HEK293T (cell line): Measurements from ENCODE around the gene TSSK3.

ENCODE experiments used
- CTCF ChIA-PET: fragments of 350-600 bp; formaldehyde crosslinking; extraction: SDS; loops from one replicate; lab custom pipeline; 2021; ENCODE audit warnings: antibody characterized with exemption, inconsistent platforms; lab: Yijun Ruan, JAX
- POLR2A ChIA-PET: fragments of 350-600 bp; formaldehyde crosslinking; extraction: SDS; loops from one replicate; lab custom pipeline; 2020; ENCODE audit warnings: antibody characterized with exemption, inconsistent platforms; lab: Yijun Ruan, JAX
- DNase-seq: peaks from one replicate; pipeline ENCODE4 v3.0.0; 2012; ENCODE audit warnings: mixed read lengths; ENCODE audit errors: extremely low spot score
- ARNT ChIP-seq: fragments of 450-650 bp; IDR thresholded peaks from 2 replicates; pipeline ENCODE4 v1.6.1; 2017; ENCODE audit warnings: mild to moderate bottlenecking
- BHLHE40 ChIP-seq: fragments of 450-650 bp; IDR thresholded peaks from 2 replicates; pipeline ENCODE4 v1.6.1; 2016; ENCODE audit warnings: mild to moderate bottlenecking, moderate library complexity, borderline replicate concordance
- CTBP1 ChIP-seq: fragments of 450-650 bp; IDR thresholded peaks from 2 replicates; pipeline ENCODE4 v1.6.1; 2016; ENCODE audit warnings: borderline replicate concordance
- ELF4 ChIP-seq: fragments of 450-650 bp; IDR thresholded peaks from 2 replicates; pipeline ENCODE4 v1.6.1; 2017; ENCODE audit warnings: antibody characterized with exemption
- FOXA1 ChIP-seq: fragments of 450-650 bp; IDR thresholded peaks from 2 replicates; pipeline ENCODE4 v1.6.1; 2016; ENCODE audit warnings: mild to moderate bottlenecking
- FOXK2 ChIP-seq: fragments of 450-650 bp; IDR thresholded peaks from 2 replicates; pipeline ENCODE4 v1.6.1; 2016; ENCODE audit warnings: mild to moderate bottlenecking
- FOXM1 ChIP-seq: fragments of 450-650 bp; IDR thresholded peaks from 2 replicates; pipeline ENCODE4 v1.6.1; 2017; ENCODE audit warnings: mild to moderate bottlenecking, borderline replicate concordance
- HDGF ChIP-seq: fragments of 450-650 bp; IDR thresholded peaks from 2 replicates; pipeline ENCODE4 v1.6.1; 2017; ENCODE audit warnings: antibody characterized with exemption, borderline replicate concordance
- L3MBTL2 ChIP-seq: fragments of 450-650 bp; conservative IDR thresholded peaks from 2 replicates; pipeline ENCODE4 v1.6.1; 2016; ENCODE audit warnings: mild to moderate bottlenecking
- LEF1 ChIP-seq: fragments of 450-650 bp; IDR thresholded peaks from 2 replicates; pipeline ENCODE4 v1.6.1; 2017; ENCODE audit warnings: mild to moderate bottlenecking, borderline replicate concordance
- NFRKB ChIP-seq: fragments of 450-650 bp; IDR thresholded peaks from 2 replicates; pipeline ENCODE4 v1.6.1; 2016; ENCODE audit warnings: mild to moderate bottlenecking, moderate library complexity
- PKNOX1 ChIP-seq: fragments of 450-650 bp; IDR thresholded peaks from 2 replicates; pipeline ENCODE4 v1.6.1; 2016
- SP1 ChIP-seq: fragments of 450-650 bp; IDR thresholded peaks from 2 replicates; pipeline ENCODE4 v1.6.1; 2017
- SUZ12 ChIP-seq: fragments of 450-650 bp; IDR thresholded peaks from 2 replicates; pipeline ENCODE4 v1.6.1; 2016; ENCODE audit warnings: mild to moderate bottlenecking
- TARDBP ChIP-seq: fragments of 450-650 bp; IDR thresholded peaks from 2 replicates; pipeline ENCODE4 v1.6.1; 2016
- ZNF384 ChIP-seq: fragments of 450-650 bp; IDR thresholded peaks from 2 replicates; pipeline ENCODE4 v1.6.1; 2016

TSSK3 gene

GRCh38 chr1:32336963-32337675 is 25.2 kb upstream of the TSSK3 start:
- no peak for DNase-seq
- ChIA-PET POLR2A (interaction anchor here (0.7 to 2.2 kb wide), 4 partner anchors 12 to 89 kb away, joined by 3 to 33 read pairs (median 5); no protein-coding TSS in a partner anchor), CTCF (no interaction called here)
- TF ChIP-seq FOXM1 (no peak), LEF1 (no peak), SUZ12 (no peak), PKNOX1 (no peak), ELF4 (no peak), FOXA1 (no peak), TARDBP (no peak), CTBP1 (no peak), L3MBTL2 (no peak)

DNA sequence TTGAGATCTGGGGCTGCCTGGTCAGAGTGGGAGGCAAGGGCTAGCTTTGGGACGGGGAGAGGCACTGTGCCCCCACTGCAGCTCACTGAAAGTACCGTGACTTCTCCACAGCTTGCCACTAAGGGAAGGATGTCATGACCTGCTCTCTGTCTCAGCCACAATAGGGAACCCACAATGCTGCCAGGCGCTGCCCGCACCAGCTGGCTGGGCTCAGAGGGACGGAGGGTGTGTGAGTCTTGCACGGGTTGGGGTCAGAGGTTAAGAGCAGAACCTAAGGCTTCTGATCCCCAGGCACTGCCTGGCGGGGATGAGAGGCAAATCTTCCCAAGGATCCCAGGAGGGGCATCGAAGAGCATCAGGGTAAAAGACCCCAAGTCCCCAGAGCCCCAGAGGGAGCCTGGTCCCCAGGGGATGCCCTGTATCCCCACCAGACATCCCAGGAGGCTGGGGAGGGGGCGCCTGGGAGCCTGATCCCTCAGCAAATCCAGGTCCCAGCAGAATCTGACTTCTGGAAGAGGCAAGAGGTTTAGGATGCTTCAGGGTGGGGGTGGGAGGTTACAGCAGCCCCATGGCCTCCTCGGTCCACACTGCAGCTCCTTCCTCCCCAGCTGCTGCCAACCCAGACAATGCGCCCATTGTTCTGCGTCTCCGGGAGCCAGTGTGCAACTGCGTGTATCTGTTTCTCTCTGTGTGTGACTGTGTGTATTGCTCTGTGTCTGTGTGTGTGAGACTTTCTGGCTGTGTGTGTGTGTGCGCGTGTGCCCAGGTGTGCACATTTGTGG is 24.3 kb upstream of the TSSK3 start:
- DNase-seq: no peak
- ChIA-PET POLR2A (no interaction called here), CTCF (no interaction called here)
- TF ChIP-seq ZNF384 (no peak), NFRKB (no peak), FOXA1 (no peak), ELF4 (no peak), CTBP1 (no peak), PKNOX1 (no peak), BHLHE40 (no peak), SP1 (no peak), TARDBP (no peak), HDGF (no peak), LEF1 (no peak), FOXM1 (no peak), L3MBTL2 (no peak), SUZ12 (no peak), ARNT (no peak), FOXK2 (no peak)

DNA sequence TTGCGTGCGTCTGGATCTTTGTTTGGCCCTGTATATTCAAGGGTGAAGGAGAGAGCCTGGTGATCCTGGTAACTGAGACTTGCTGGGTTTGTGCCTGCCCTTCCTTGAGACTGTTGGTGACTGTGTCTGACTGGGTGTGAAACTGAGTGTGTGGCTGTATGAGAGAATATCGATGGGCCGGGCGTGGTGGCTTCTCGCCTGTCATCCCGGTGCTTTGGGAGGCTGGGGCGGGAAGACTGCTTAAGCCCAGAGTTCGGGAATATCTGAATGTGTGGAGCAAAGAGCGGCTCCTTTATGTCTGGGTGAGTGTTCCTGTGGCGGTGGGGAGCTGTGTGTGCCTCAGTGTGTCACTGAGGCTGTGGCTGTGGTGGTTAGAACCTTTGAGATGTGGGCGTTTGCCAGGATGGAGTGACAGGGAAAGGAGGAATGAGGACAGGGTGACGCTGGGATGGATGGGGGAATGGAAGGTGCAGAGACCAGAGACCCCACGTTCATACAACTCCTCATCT is 23.6 kb upstream of the TSSK3 start:
- CTCF ChIA-PET: no interaction called here
- TF ChIP-seq BHLHE40: no peak
- no peak for TF ChIP-seq FOXA1
- TF ChIP-seq L3MBTL2: no peak
- TF ChIP-seq TARDBP: no peak
- POLR2A ChIA-PET: no interaction called here
- DNase-seq: no peak

DNA sequence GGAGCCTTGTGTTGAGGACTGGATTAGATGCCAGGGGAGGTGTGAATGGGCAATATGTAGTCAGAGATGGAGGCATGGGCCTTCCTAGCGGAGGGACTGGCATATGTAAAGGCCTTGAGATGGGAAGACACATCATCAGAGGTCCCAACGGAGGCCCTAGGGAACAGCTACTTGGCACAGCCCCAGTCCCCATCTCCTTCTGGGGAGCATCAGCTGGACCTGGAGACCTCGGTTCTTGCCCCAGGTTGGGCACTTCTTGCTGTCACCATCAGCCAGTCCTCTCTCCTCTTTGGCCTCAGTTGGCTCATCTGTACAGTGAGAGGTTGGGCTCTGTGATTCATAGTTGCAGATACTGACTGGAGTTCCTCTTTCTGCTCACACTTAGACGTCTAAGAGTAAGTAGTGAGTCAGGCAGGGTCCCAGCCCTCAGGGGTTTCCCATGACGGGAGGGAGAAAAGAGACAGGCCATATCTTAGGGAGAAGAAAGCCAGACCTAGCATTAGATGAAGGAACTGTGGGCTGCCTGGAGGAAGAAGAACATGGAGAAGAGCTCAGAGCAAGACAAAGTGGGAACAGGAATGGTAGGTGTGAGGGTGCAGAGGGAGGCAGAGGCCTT is 22.9 kb upstream of the TSSK3 start:
- ChIA-PET CTCF (no interaction called here), POLR2A (no interaction called here)
- no peak for TF ChIP-seq LEF1
- no peak for TF ChIP-seq PKNOX1
- TF ChIP-seq ARNT: no peak
- no peak for TF ChIP-seq NFRKB
- TF ChIP-seq HDGF: no peak
- TF ChIP-seq FOXM1: no peak
- TF ChIP-seq FOXK2: no peak
- no peak for TF ChIP-seq FOXA1
- TF ChIP-seq ZNF384: no peak
- no peak for TF ChIP-seq SP1
- no peak for TF ChIP-seq BHLHE40
- TF ChIP-seq CTBP1: no peak
- no peak for TF ChIP-seq TARDBP
- no peak for TF ChIP-seq L3MBTL2
- no peak for TF ChIP-seq SUZ12
- no peak for TF ChIP-seq ELF4
- DNase-seq: no peak

GRCh38 chr1:32341186-32341757 is 21.1 kb upstream of the TSSK3 start:
- no peak for DNase-seq
- TF ChIP-seq TARDBP: no peak
- TF ChIP-seq SUZ12: no peak
- TF ChIP-seq HDGF: no peak
- no peak for TF ChIP-seq PKNOX1
- TF ChIP-seq BHLHE40: no peak
- no peak for TF ChIP-seq ZNF384
- no peak for TF ChIP-seq CTBP1
- TF ChIP-seq FOXM1: no peak
- no peak for TF ChIP-seq ELF4
- no peak for TF ChIP-seq ARNT
- TF ChIP-seq L3MBTL2: no peak
- no peak for TF ChIP-seq SP1
- TF ChIP-seq FOXK2: no peak
- no peak for TF ChIP-seq FOXA1
- POLR2A ChIA-PET: interaction anchor here (1.3 kb wide), 1 partner anchor 9 kb away, joined by 5 read pairs; no protein-coding TSS in a partner anchor
- CTCF ChIA-PET: no interaction called here
